Stomach (tissue), 4 donors: ENCODE measurements around the gene PNRC1.

Experiments used
- EP300 ChIP-seq: sonication (generic); formaldehyde crosslinking; IDR thresholded peaks from one replicate; pipeline ENCODE4 v1.6.1; 2017; ENCODE audit warnings: antibody characterized with exemption
- POLR2A ChIP-seq, 4 donors: fragments of 450-650 bp; IDR thresholded peaks; one replicate each; pipeline ENCODE4 v1.6.1; 2016; ENCODE audit warnings: antibody characterized with exemption in 4 of 4, control low read depth in 2 of 4, mild to moderate bottlenecking in 1 of 4, moderate library complexity in 1 of 4
- POLR2AphosphoS5 ChIP-seq, 3 donors: sonication (generic); formaldehyde crosslinking; IDR thresholded peaks; one replicate each; pipeline ENCODE4 v1.6.1; 2016; ENCODE audit warnings: antibody characterized with exemption in 3 of 3
- TF ChIP-seq, protein P1 (sequence below), 7 experiments: fragments of 450-650 bp in 4 of 7; fragments of 200-600 bp in 3 of 7; sonication (generic) in 3 of 7; IDR thresholded peaks; one replicate each; pipeline ENCODE4 v1.5.1; 2016 to 2019; ENCODE audit warnings: antibody characterized with exemption in 7 of 7, control low read depth in 2 of 7, mild to moderate bottlenecking in 1 of 7

DNA sequence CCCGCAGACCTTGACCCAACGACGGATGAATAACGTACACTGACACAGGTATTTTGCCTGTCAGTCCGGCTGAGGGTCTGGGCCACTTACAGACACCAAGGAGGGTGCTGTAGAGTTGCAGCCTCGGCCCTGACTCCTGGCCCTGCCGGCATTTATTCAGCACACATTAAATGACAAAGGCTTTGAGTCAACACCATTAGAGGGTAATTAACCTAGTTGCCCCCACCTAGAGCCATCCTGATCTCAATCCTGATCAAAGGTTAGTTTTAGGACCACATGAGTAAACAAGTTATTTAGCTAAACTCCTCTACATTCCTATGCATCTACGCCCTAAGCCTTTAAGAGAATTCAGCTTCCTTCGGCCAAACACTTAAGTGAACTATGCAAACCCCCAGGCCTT lies 53.4 kb downstream of the PNRC1 start:
- TF ChIP-seq, protein P1, sequence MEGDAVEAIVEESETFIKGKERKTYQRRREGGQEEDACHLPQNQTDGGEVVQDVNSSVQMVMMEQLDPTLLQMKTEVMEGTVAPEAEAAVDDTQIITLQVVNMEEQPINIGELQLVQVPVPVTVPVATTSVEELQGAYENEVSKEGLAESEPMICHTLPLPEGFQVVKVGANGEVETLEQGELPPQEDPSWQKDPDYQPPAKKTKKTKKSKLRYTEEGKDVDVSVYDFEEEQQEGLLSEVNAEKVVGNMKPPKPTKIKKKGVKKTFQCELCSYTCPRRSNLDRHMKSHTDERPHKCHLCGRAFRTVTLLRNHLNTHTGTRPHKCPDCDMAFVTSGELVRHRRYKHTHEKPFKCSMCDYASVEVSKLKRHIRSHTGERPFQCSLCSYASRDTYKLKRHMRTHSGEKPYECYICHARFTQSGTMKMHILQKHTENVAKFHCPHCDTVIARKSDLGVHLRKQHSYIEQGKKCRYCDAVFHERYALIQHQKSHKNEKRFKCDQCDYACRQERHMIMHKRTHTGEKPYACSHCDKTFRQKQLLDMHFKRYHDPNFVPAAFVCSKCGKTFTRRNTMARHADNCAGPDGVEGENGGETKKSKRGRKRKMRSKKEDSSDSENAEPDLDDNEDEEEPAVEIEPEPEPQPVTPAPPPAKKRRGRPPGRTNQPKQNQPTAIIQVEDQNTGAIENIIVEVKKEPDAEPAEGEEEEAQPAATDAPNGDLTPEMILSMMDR (IDR thresholded peaks at IDR 0.05): no peak
- no peak for TF ChIP-seq POLR2A (IDR thresholded peaks at IDR 0.05)
- no peak for TF ChIP-seq POLR2AphosphoS5 (IDR thresholded peaks at IDR 0.05)
- no peak for TF ChIP-seq EP300
